Measurements from ENCODE around the gene PDE7B. TPM values are rescaled to one million over a fixed set of nuclear protein-coding genes. Genes with fewer than 3 reads are reported as not detected.
A peak's percentile ranks its signal among the peaks of the same experiment; 100 is the strongest.

PDE7B gene
- total and polyA plus RNA-seq, 2 of the 4 experiments (the other 2 are of a cell fraction), result 7.8 to 12.4 TPM

GRCh38 chr6:136083540-136083939 is 232.0 kb downstream of the PDE7B start:
- H2BK15ac ChIP-seq (ENCODE audit: low read depth, low read length), result no peak overlapping the region
- no peak for TF ChIP-seq BHLHE40 (IDR thresholded peaks at IDR 0.05; ENCODE audit: low read depth, low read length)
- no peak for TF ChIP-seq POLR2A (IDR thresholded peaks at IDR 0.05; ENCODE audit: low read depth, low read length)
- TF ChIP-seq CHD1 (IDR thresholded peaks at IDR 0.05; ENCODE audit: low read depth, low read length), result no peak
- no peak for TF ChIP-seq MXI1 (IDR thresholded peaks at IDR 0.05; ENCODE audit: borderline replicate concordance, low read depth, low read length)
- no peak for TF ChIP-seq CEBPB (IDR thresholded peaks at IDR 0.05; ENCODE audit: low read depth, low read length)
- TF ChIP-seq RAD21 (IDR thresholded peaks at IDR 0.05; ENCODE audit: low read length), result no peak
- no peak for TF ChIP-seq SMC3 (IDR thresholded peaks at IDR 0.05; ENCODE audit: low read depth, low read length)
- TF ChIP-seq FOS (IDR thresholded peaks at IDR 0.05; ENCODE audit: low read depth, low read length), result no peak
- no peak for TF ChIP-seq RCOR1 (IDR thresholded peaks at IDR 0.05; ENCODE audit: insufficient replicate concordance, low read length)
- TF ChIP-seq RFX5 (IDR thresholded peaks at IDR 0.05; ENCODE audit: low read depth, low read length), result no peak
- no peak for TF ChIP-seq USF2 (IDR thresholded peaks at IDR 0.05; ENCODE audit: low read depth, low read length)
- TF ChIP-seq MAFK (IDR thresholded peaks at IDR 0.05; ENCODE audit: low read depth, low read length), result no peak
- no peak for TF ChIP-seq NFE2L2 (IDR thresholded peaks at IDR 0.05; ENCODE audit: low read depth, low read length)
- intact Hi-C loops (cut with micrococcal nuclease), result no loop called here
- H3K4me2 ChIP-seq (ENCODE audit: low read depth, low read length), result no peak overlapping the region
- H4K91ac ChIP-seq (ENCODE audit: insufficient read depth, low read depth, low read length), result no peak overlapping the region
- H3K9me3 ChIP-seq (ENCODE audit: control insufficient read depth, insufficient read depth, low read length), result no peaks in the 10 kb centered on the region
- H2AFZ ChIP-seq (replicated peaks; ENCODE audit: low read length, poor library complexity), result no peak overlapping the region
- no peak overlapping the region for H2BK120ac ChIP-seq (ENCODE audit: low read depth, low read length)
- H3K27ac ChIP-seq (ENCODE audit: insufficient read depth, low read length), result peak overlapping the region; percentile 18; the same call in 1 of the 2 replicates
- DNase-seq, result no peak
- no TSS peak for BruUV-seq (replicated peaks)
- H4K20me1 ChIP-seq (ENCODE audit: insufficient read depth, low read length), result no peaks in the 10 kb centered on the region; the same call in 1 of the 2 replicates
- dilution Hi-C loops (cut with HindIII; ENCODE audit: low sequenced_read_pairs, unreplicated experiment), result no loop called here
- peaks cover 21% of the 10 kb centered on the region for H3K4me1 ChIP-seq (ENCODE audit: control insufficient read depth, insufficient read depth, low read length)
- no peak overlapping the region for H3K4me3 ChIP-seq (ENCODE audit: insufficient read depth, low read depth, low read length)
- no peak overlapping the region for H2AK9ac ChIP-seq (replicated peaks; ENCODE audit: low read depth, low read length, poor library complexity)
- H4K8ac ChIP-seq (ENCODE audit: low read depth in 2 of 2, low read length in 2 of 2), result no peak overlapping the region
- H3K4ac ChIP-seq (ENCODE audit: low read depth, low read length), result no peak overlapping the region
- ChIA-PET POLR2A (ENCODE audit: unreplicated experiment) (no interaction called here), CTCF (interaction anchor here (0.9 kb wide), 1 partner anchor 143 kb away, joined by 3 read pairs; no protein-coding TSS in a partner anchor)
- H2BK5ac ChIP-seq (ENCODE audit: low read depth, low read length, poor library complexity, severe bottlenecking), result peak overlapping the region; percentile 76
- no peak overlapping the region for H2BK20ac ChIP-seq (ENCODE audit: low read depth, low read length)
- H3K23ac ChIP-seq (ENCODE audit: low read depth, low read length), result no peak overlapping the region
- no peaks in the 10 kb centered on the region for H3K27me3 ChIP-seq (ENCODE audit: control insufficient read depth, insufficient read depth, low read length)
- ATAC-seq (ENCODE audit: low read depth), result peak; percentile 52
- in situ Hi-C loops (cut with MboI; ENCODE audit: low sequenced_read_pairs), result no loop called here
- H3K56ac ChIP-seq (ENCODE audit: extremely low read depth, insufficient read depth, low read length), result no peak overlapping the region
- H3K36me3 ChIP-seq (ENCODE audit: control insufficient read depth, insufficient read depth, low read length), result peaks cover 4% of the 10 kb centered on the region
- H3K9me1 ChIP-seq (ENCODE audit: insufficient read depth, low read length), result peaks cover 10% of the 10 kb centered on the region; the same call in 1 of the 2 replicates
- no peak overlapping the region for H2AK5ac ChIP-seq (ENCODE audit: low read depth, low read length)
- H4K5ac ChIP-seq (ENCODE audit: low read depth, low read length), result no peak overlapping the region
- 0 out of 2 replicates have a peak overlapping the region, but pooled peaks have one; percentile 9 for H3K14ac ChIP-seq (replicated peaks; ENCODE audit: low read depth, low read length)
- peaks cover 25 to 79% of the 10 kb centered on the region in 2 experiments for H3K79me1 ChIP-seq (ENCODE audit: low read depth in 1 of 2, low read length in 2 of 2)
- 0 out of 2 replicates have a peak overlapping the region, but pooled peaks have one; percentile 23 for H3K18ac ChIP-seq (ENCODE audit: low read depth, low read length)
- no peak overlapping the region for H3K9ac ChIP-seq (ENCODE audit: low read depth, low read length)
